GM12878 (cell line): ENCODE results near the gene SHB. TPM values are rescaled to one million over a fixed set of nuclear protein-coding genes. Genes with fewer than 3 reads are reported as not detected.
A peak's percentile ranks its signal among the peaks of the same experiment; 100 is the strongest.

ENCODE experiments used
- ATAC-seq: fragments of 200-7000 bp; cut with Tn5 transposase; 3 replicates; pipeline ENCODE4 v1.9.1; 2020; ENCODE audit warnings: mild to moderate bottlenecking, moderate library complexity
- BruUV-seq: library from RNA; stranded (reverse); fragments of 400-500 nt; replicated peaks from 2 replicates; lab custom pipeline; 2021; lab: Mats Ljungman, UMichigan
- CTCF ChIA-PET: fragments of 300-600 bp; sonication (Branson Sonifier 250); formaldehyde crosslinking; extraction: SDS; loops from one replicate; lab custom pipeline; 2021; ENCODE audit warnings: inconsistent platforms; lab: Yijun Ruan, JAX
- POLR2A ChIA-PET: fragments of 350-600 bp; formaldehyde crosslinking; extraction: SDS; loops from one replicate; lab custom pipeline; 2021; ENCODE audit warnings: inconsistent platforms; lab: Charles Lee
- RAD21 ChIA-PET: fragments of 300-600 bp; sonication (Branson Sonifier 250); formaldehyde crosslinking; loops from one replicate; lab custom pipeline; 2023; ENCODE audit warnings: antibody characterized with exemption; ENCODE audit not compliant: unreplicated experiment; lab: Charles Lee
- SMC1A ChIA-PET: fragments of 300-600 bp; sonication (Branson Sonifier 250); formaldehyde crosslinking; loops from one replicate; lab custom pipeline; 2023; ENCODE audit not compliant: unreplicated experiment, uncharacterized antibody; lab: Charles Lee
- DNase-seq: peaks from one replicate; pipeline ENCODE4 v3.0.0-alpha.2; 2011; ENCODE audit warnings: low read depth, low spot score
- FAIRE-seq: peaks from 3 replicates; lab custom pipeline; 2011; peaks lifted over from hg19 to GRCh38; lab: Jason Lieb, UNC
- H2AFZ ChIP-seq: 2 replicates; pipeline ENCODE4 v1.6.0; 2011; ENCODE audit warnings: low read depth, low read length, control low read depth; ENCODE audit not compliant: control insufficient read depth
- H3K27ac ChIP-seq: 2 replicates; pipeline ENCODE4 v1.5.1; 2011; ENCODE audit warnings: control low read depth; ENCODE audit not compliant: control insufficient read depth, insufficient read depth
- H3K27me3 ChIP-seq, 2 experiments: replicated peaks in 1 of 2; 2 replicates each; pipeline versions ENCODE4 v1.6.0 to v1.6.1; 2011; ENCODE audit warnings: low read length in 1 of 2; ENCODE audit not compliant: control insufficient read depth in 2 of 2, insufficient read depth in 2 of 2
- H3K36me3 ChIP-seq, 2 experiments: 2 replicates each; pipeline ENCODE4 v1.5.1; 2011; ENCODE audit warnings: low read length in 1 of 2; ENCODE audit not compliant: control insufficient read depth in 2 of 2, insufficient read depth in 2 of 2
- H3K4me1 ChIP-seq: 2 replicates; pipeline ENCODE4 v1.6.1; 2011; ENCODE audit warnings: mild to moderate bottlenecking, low read length, moderate library complexity, mixed read lengths; ENCODE audit not compliant: control insufficient read depth, insufficient read depth
- H3K4me2 ChIP-seq: 2 replicates; pipeline ENCODE4 v1.6.0; 2011; ENCODE audit warnings: control low read depth; ENCODE audit not compliant: control insufficient read depth, insufficient read depth
- H3K4me3 ChIP-seq: fragments of 200-600 bp; sonication (generic); 2 replicates; pipeline ENCODE4 v1.5.1; 2016
- H3K79me2 ChIP-seq: 2 replicates; pipeline ENCODE4 v1.6.0; 2011; ENCODE audit warnings: low read length; ENCODE audit not compliant: control insufficient read depth, insufficient read depth
- H3K9ac ChIP-seq: 2 replicates; pipeline ENCODE4 v1.8.0; 2011; ENCODE audit warnings: low read length, control low read depth, mixed read lengths; ENCODE audit not compliant: control insufficient read depth, insufficient read depth
- H3K9me3 ChIP-seq: replicated peaks from 3 replicates; pipeline ENCODE4 v1.5.1; 2011; ENCODE audit warnings: mild to moderate bottlenecking, low read length; ENCODE audit not compliant: control insufficient read depth, insufficient read depth
- H4K20me1 ChIP-seq: 2 replicates; pipeline ENCODE4 v1.6.0; 2011; ENCODE audit not compliant: control insufficient read depth, insufficient read depth
- CREM ChIP-seq: IDR thresholded peaks from 2 replicates; pipeline ENCODE4 v1.6.1; 2014; ENCODE audit warnings: antibody characterized with exemption, low read depth
- ETV6 ChIP-seq, 2 experiments: fragments of 450-650 bp in 1 of 2; IDR thresholded peaks in 1 of 2; conservative IDR thresholded peaks in 1 of 2; 2 replicates each; pipeline ENCODE4 v1.6.1; 2014; ENCODE audit warnings: antibody characterized with exemption in 1 of 2, borderline replicate concordance in 1 of 2, low read depth in 1 of 2, mild to moderate bottlenecking in 1 of 2, moderate library complexity in 1 of 2
- HDAC6 ChIP-seq: fragments of 200-600 bp; sonication (generic); IDR thresholded peaks from one replicate; pipeline ENCODE4 v1.8.0; 2017; ENCODE audit warnings: antibody characterized with exemption; ENCODE audit not compliant: unreplicated experiment
- NFYB ChIP-seq: IDR thresholded peaks from 2 replicates; pipeline ENCODE4 v1.6.1; 2011; ENCODE audit warnings: low read depth, mild to moderate bottlenecking, low read length, improper control_type of control experiment, moderate library complexity; ENCODE audit not compliant: insufficient read depth
- NR2F1 ChIP-seq: fragments of 450-650 bp; conservative IDR thresholded peaks from 2 replicates; pipeline ENCODE4 v1.6.1; 2017; ENCODE audit warnings: mild to moderate bottlenecking
- POLR2A ChIP-seq: IDR thresholded peaks from 2 replicates; pipeline ENCODE4 v1.6.1; 2011; ENCODE audit warnings: low read depth, mild to moderate bottlenecking, low read length
- POLR2AphosphoS5 ChIP-seq: IDR thresholded peaks from 2 replicates; pipeline ENCODE4 v1.6.1; 2011; ENCODE audit warnings: mild to moderate bottlenecking, low read length, inconsistent platforms
- RBBP5 ChIP-seq: fragments of 200-600 bp; sonication (generic); conservative IDR thresholded peaks from 2 replicates; pipeline ENCODE4 v1.6.1; 2016
- RUNX3 ChIP-seq: IDR thresholded peaks from 2 replicates; pipeline ENCODE4 v1.6.1; 2012; ENCODE audit warnings: low read length, inconsistent platforms
- SIX5 ChIP-seq: IDR thresholded peaks from 2 replicates; pipeline ENCODE4 v1.6.1; 2011; ENCODE audit warnings: mild to moderate bottlenecking, low read depth, low read length, moderate library complexity; ENCODE audit not compliant: severe bottlenecking
- TCF3 ChIP-seq: IDR thresholded peaks from 2 replicates; pipeline ENCODE4 v1.6.1; 2012; ENCODE audit warnings: low read depth, mild to moderate bottlenecking, low read length, borderline replicate concordance; ENCODE audit not compliant: insufficient read depth
- ZNF622 ChIP-seq: fragments of 450-650 bp; IDR thresholded peaks from 2 replicates; pipeline ENCODE4 v1.6.1; 2017; ENCODE audit warnings: mild to moderate bottlenecking, inconsistent platforms
- ZZZ3 ChIP-seq: IDR thresholded peaks from 2 replicates; pipeline ENCODE4 v1.6.1; 2011; ENCODE audit warnings: low read depth; ENCODE audit not compliant: control insufficient read depth, insufficient read length
- WGBS: methylation state at CpG from one replicate; pipeline ENCODE4 v1.1.6; 2016; ENCODE audit warnings: low lambda C conversion rate; ENCODE audit not compliant: insufficient replicate concordance, insufficient coverage; ENCODE audit errors: missing lambda C conversion rate; 5-methylcytosine and 5-hydroxymethylcytosine counted together
- in situ Hi-C: fragments of 300-500 bp; cut with MboI; formaldehyde crosslinking; loops from 9 replicates; pipeline ENCODE4 v1.14.3; 2018; ENCODE audit warnings: mixed read lengths
- intact Hi-C: fragments of 100-400 bp; cut with micrococcal nuclease; formaldehyde crosslinking; loops from one replicate; pipeline ENCODE4 v1.14.2; 2022; ENCODE audit not compliant: unreplicated experiment
- polyA plus RNA-seq, 11 experiments: library from polyadenylated mRNA; depleted of rRNA in 4 of 11; unstranded in 6 of 11; stranded (reverse) in 5 of 11; fragments of >200 nt; fragmentation: Nextera tagmentation in 4 of 11; fragmentation: Illumina TruSeq in 1 of 11; extraction: Ambion mirVana in 4 of 11; extraction: Trizol in 1 of 11; gene quantifications; 1 replicate in 1 of 11; 2 replicates in 10 of 11; pipeline versions ENCODE4 v1.2.1 to v1.2.3, GENCODE V29; 2011 to 2016; ENCODE audit warnings: inconsistent platforms in 2 of 11, missing spikeins in 2 of 11, low read depth in 1 of 11
- total RNA-seq, 4 experiments: library from RNA; depleted of rRNA in 3 of 4; stranded (reverse); fragments of >200 nt in 3 of 4; fragmentation: Illumina TruSeq in 1 of 4; extraction: Trizol in 1 of 4; gene quantifications; 2 replicates each; pipeline versions ENCODE4 v1.2.1 to v1.2.3, GENCODE V29; 2013 to 2021
- TF ChIP-seq, protein P1 (sequence below): IDR thresholded peaks from 2 replicates; pipeline ENCODE4 v1.6.1; 2011; ENCODE audit warnings: borderline replicate concordance, low read depth, mild to moderate bottlenecking, moderate library complexity, mixed read lengths, low read length; ENCODE audit not compliant: insufficient read depth; ENCODE audit errors: extremely low read length
- TF ChIP-seq, protein P2 (sequence below): fragments of 450-650 bp; IDR thresholded peaks from 2 replicates; pipeline ENCODE4 v1.6.1; 2016; ENCODE audit warnings: mild to moderate bottlenecking
- TF ChIP-seq, protein P3 (sequence below): fragments of 450-650 bp; IDR thresholded peaks from 2 replicates; pipeline ENCODE4 v1.6.1; 2017; ENCODE audit warnings: mild to moderate bottlenecking

The SHB gene
- total and polyA plus RNA-seq, 10 of the 15 experiments (the other 5 are each of a cell fraction or from before 2014, with no cell fraction given): 0.29 to 6.2 (median 1.3) TPM

DNA sequence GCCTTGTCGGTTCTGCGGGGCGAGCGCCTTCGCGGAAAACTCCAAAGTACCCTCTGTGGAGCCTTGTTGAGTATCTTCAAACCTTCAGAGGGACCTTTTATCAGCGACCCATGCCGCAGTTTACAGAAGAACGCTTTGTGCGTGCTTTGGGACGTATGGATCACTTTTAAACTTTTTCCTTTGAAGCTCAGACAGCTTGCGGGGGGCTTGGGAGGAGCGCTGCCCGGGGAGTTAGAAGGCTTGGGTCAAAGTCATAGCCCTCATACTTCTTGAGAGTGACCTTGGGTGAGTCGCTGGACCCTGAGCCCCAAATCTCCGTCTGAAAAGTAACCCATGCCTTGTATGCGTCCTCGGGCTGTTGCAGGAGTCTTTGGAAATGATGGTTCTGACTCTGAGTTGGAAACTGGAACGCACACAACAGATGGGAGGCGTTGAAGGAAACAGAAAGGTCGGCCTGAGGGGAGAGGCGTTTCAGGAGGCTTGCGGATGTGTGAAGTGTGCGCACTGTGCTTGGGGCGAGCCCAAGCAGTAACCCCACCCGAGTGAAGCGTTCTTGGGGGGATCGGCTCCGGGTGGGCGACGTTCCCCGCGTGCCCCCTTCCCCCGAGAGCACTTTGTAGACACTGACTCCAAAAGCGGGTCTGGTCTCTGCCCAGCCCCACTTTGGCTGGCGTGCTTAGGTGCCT is 164.4 kb downstream of the SHB start:
- ATAC-seq (no peak), FAIRE-seq (no peak), DNase-seq (no peak)
- Histone ChIP-seq H3K79me2 (peaks cover 25% of the 10 kb centered on the region), H3K27ac (no peak overlapping the region; the same call in 1 of the 2 replicates), H4K20me1 (no peaks in the 10 kb centered on the region), H3K27me3 (no peaks in the 10 kb centered on the region), H3K9ac (peak overlapping the region; percentile 80), H3K4me2 (peak overlapping the region; percentile 68), H3K4me1 (peaks cover 10% of the 10 kb centered on the region), H3K4me3 (peak overlapping the region; percentile 86; the same call in 1 of the 2 replicates), H3K36me3 (no peaks in the 10 kb centered on the region), H3K9me3 (no peaks in the 10 kb centered on the region), H2AFZ (peak overlapping the region; percentile 73)
- 56% methylated on average over 36 of the region's 36 CpGs for WGBS
- ChIA-PET POLR2A (interaction anchor here (0.6 kb wide), 1 partner anchor 104 kb away, joined by 3 read pairs; no protein-coding TSS in a partner anchor), RAD21 (no interaction called here), CTCF (interaction anchor here (0.5 to 3.4 kb wide), 8 partner anchors 9 to 493 kb away, joined by 3 to 10 read pairs (median 4); no protein-coding TSS in a partner anchor), SMC1A (interaction anchor here (0.6 to 4.6 kb wide), 7 partner anchors 8 to 359 kb away, joined by 3 to 24 read pairs (median 3); no protein-coding TSS in a partner anchor)
- intact Hi-C loops (loop anchor here (1.0 to 10.0 kb wide), 5 partner anchors 102 to 458 kb away; partner anchors contain the start of genes DCAF10, TOMM5 and TRMT10B), in situ Hi-C loops (loop anchor here (5.0 to 25.0 kb wide), 3 partner anchors 417 to 783 kb away; partner anchors contain the start of gene POLR1E)
- TSS peak; percentile 75 for BruUV-seq
- no peak for TF ChIP-seq TCF3
- no peak for TF ChIP-seq HDAC6
- TF ChIP-seq NR2F1: no peak
- no peak for TF ChIP-seq ZNF622
- no peak for TF ChIP-seq SIX5
- TF ChIP-seq, protein P1, sequence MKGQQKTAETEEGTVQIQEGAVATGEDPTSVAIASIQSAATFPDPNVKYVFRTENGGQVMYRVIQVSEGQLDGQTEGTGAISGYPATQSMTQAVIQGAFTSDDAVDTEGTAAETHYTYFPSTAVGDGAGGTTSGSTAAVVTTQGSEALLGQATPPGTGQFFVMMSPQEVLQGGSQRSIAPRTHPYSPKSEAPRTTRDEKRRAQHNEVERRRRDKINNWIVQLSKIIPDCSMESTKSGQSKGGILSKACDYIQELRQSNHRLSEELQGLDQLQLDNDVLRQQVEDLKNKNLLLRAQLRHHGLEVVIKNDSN: no peak
- TF ChIP-seq NFYB: no peak
- TF ChIP-seq POLR2AphosphoS5: no peak
- TF ChIP-seq, protein P2, sequence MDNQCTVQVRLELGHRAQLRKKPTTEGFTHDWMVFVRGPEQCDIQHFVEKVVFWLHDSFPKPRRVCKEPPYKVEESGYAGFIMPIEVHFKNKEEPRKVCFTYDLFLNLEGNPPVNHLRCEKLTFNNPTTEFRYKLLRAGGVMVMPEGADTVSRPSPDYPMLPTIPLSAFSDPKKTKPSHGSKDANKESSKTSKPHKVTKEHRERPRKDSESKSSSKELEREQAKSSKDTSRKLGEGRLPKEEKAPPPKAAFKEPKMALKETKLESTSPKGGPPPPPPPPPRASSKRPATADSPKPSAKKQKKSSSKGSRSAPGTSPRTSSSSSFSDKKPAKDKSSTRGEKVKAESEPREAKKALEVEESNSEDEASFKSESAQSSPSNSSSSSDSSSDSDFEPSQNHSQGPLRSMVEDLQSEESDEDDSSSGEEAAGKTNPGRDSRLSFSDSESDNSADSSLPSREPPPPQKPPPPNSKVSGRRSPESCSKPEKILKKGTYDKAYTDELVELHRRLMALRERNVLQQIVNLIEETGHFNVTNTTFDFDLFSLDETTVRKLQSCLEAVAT: peak; percentile 79
- TF ChIP-seq, protein P3, sequence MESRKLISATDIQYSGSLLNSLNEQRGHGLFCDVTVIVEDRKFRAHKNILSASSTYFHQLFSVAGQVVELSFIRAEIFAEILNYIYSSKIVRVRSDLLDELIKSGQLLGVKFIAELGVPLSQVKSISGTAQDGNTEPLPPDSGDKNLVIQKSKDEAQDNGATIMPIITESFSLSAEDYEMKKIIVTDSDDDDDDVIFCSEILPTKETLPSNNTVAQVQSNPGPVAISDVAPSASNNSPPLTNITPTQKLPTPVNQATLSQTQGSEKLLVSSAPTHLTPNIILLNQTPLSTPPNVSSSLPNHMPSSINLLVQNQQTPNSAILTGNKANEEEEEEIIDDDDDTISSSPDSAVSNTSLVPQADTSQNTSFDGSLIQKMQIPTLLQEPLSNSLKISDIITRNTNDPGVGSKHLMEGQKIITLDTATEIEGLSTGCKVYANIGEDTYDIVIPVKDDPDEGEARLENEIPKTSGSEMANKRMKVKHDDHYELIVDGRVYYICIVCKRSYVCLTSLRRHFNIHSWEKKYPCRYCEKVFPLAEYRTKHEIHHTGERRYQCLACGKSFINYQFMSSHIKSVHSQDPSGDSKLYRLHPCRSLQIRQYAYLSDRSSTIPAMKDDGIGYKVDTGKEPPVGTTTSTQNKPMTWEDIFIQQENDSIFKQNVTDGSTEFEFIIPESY: peak; percentile 85
- TF ChIP-seq RUNX3: no peak
- TF ChIP-seq ZZZ3: no peak
- no peak for TF ChIP-seq RBBP5
- TF ChIP-seq ETV6 (conservative IDR thresholded peaks at IDR 0.05 in 1 of 2, IDR thresholded peaks at IDR 0.05 in 1 of 2; ENCODE audit: borderline replicate concordance in 1 of 2, low read depth in 1 of 2): no peak
- no peak for TF ChIP-seq POLR2A
- TF ChIP-seq CREM: no peak
